ENCODE measurements around the gene CHST13.
A peak's percentile ranks its signal among the peaks of the same experiment; 100 is the strongest.

The CHST13 gene

GRCh38 chr3:126546549-126547239 lies 22.7 kb downstream of the CHST13 start:
- TF ChIP-seq CTCF (IDR thresholded peaks at IDR 0.05) = no peak

DNA sequence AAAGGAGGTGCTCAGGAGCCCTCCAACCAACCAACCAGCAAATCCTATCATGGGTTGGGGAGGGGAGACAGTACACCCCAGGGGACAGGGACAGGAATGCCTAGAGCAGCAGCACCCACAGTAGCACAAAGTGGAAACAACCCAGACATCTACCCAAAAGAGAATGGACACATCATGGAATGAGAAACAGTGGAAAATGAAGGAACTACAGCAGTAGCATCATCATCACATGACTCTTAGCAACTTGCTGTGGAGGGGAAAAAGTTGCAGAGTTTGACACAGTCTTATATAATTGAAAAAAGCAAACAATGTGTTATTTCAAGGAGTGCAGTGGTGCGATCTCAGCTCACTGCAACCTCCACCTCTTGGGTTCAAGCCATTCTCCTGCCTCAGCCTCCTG lies 23.8 kb downstream of the CHST13 start:
- TF ChIP-seq CTCF (IDR thresholded peaks at IDR 0.05) = no peak

DNA sequence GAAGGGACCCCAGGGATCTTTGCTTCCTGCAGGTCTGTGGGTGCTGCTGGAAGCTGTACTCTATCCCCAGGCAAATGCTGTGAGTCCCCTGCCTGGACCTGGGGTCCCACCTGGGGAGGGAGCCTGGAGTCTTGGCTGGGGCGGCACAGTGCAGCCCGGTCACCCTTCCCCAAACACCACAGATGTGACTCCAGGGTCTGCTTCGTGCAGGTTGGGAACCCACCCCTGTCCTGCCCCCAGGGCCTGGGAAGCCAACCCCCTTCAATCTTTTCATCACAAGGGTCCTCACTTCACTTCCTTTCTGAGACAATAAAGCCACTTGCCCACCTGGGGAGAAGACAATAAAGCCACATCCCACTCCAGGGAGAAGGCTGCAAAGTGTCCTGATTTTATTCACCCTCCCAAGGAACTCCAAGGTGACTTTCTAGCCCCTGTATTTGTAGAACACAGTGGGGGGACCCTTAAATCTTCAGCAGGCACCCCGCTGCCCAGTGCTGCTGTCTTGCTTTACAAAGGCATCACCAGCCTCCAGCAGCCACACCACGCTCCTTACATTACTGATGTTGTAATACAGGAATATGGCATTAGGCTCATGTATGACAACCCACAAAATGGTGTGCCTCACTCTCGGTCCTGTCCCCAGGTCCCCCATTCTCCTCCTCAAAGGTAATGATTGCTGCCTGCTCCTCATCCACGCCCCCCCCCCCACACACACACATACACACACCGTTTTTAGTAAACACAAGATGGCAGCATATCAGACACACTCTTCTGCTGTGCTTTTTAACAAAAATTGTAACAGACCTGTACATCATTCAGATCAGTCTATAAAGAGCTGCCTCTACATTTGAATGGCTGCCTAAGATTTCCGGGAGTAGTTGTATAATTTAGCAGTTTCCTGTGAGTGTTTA lies 24.9 kb downstream of the CHST13 start:
- TF ChIP-seq CTCF (IDR thresholded peaks at IDR 0.05) = peak; percentile 22; the same call in 1 of the 2 replicates

- TF ChIP-seq CTCF (IDR thresholded peaks at IDR 0.05) = no peak
Observed at GRCh38 chr3:126549861-126550487, 26.0 kb downstream of the CHST13 start.

DNA sequence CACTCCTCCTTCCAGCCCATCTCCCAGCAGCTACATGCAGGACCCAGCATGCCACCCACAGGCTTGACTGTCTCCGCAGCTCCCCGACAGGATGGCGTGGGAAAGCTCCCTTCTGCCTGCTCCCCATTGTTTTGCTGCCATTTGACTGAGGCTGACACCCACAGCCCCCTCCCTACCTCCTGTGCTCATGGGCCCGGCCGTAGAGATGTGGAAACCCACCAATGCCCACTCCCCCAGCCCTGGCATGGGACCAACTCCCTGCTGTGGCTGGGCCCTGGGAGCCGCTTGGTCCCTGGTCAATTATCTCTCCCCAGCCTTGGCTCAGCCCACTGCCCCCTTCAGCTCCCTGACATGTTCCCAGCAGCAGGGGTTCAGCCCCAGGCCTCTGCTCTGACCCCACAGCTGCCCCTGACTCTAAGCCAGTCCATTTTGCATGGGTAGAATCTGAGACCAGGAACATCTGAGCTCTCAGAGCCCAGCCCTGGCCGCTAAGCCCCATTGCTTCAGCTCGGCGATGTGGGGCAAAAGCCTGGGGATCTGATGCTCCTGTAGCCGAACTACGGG lies 26.6 kb downstream of the CHST13 start:
- TF ChIP-seq CTCF (IDR thresholded peaks at IDR 0.05) = no peak

- no peak for TF ChIP-seq CTCF (IDR thresholded peaks at IDR 0.05)
Observed at GRCh38 chr3:126551121-126551838, 27.3 kb downstream of the CHST13 start.

Data from LNCAP (cell line).